Mesendoderm (in vitro differentiated cells): ENCODE measurements around the gene UBE2L6.

Experiments
- DNase-seq: peaks from one replicate; pipeline ENCODE4 v3.0.0; 2013
- H2AK5ac ChIP-seq: 2 replicates; pipeline ENCODE4 v1.6.1; 2013; ENCODE audit warnings: low read length, inconsistent platforms
- H2BK120ac ChIP-seq: 2 replicates; pipeline ENCODE4 v1.6.1; 2013; ENCODE audit warnings: low read depth, mild to moderate bottlenecking, low read length, moderate library complexity, mixed read lengths
- H2BK15ac ChIP-seq: replicated peaks from 2 replicates; pipeline ENCODE4 v1.6.1; 2013; ENCODE audit warnings: low read depth, mild to moderate bottlenecking, moderate library complexity
- H2BK5ac ChIP-seq: 2 replicates; pipeline ENCODE4 v1.6.1; 2013; ENCODE audit warnings: low read length, inconsistent platforms
- H3K18ac ChIP-seq: 2 replicates; pipeline ENCODE4 v1.6.1; 2013; ENCODE audit warnings: mild to moderate bottlenecking, low read length, mixed read lengths
- H3K23ac ChIP-seq: one replicate; pipeline ENCODE4 v1.6.1; 2013; ENCODE audit warnings: low read length
- H3K27ac ChIP-seq: 2 replicates; pipeline ENCODE4 v1.5.1; 2013; ENCODE audit warnings: low read depth, mild to moderate bottlenecking, inconsistent platforms, low read length, moderate library complexity
- H3K27me3 ChIP-seq: 2 replicates; pipeline ENCODE4 v1.6.1; 2013; ENCODE audit warnings: low read length, control low read depth, mild to moderate bottlenecking, inconsistent platforms; ENCODE audit not compliant: insufficient read depth, poor library complexity
- H3K36me3 ChIP-seq: 2 replicates; pipeline ENCODE4 v1.6.1; 2013; ENCODE audit warnings: low read length, inconsistent platforms; ENCODE audit not compliant: control insufficient read depth, insufficient read depth
- H3K4ac ChIP-seq: one replicate; pipeline ENCODE4 v1.6.1; 2013; ENCODE audit warnings: low read depth, mild to moderate bottlenecking, low read length, moderate library complexity
- H3K4me1 ChIP-seq: 2 replicates; pipeline ENCODE4 v1.6.1; 2013; ENCODE audit warnings: low read depth, low read length, inconsistent platforms; ENCODE audit not compliant: control insufficient read depth
- H3K4me2 ChIP-seq: 2 replicates; pipeline ENCODE4 v1.6.1; 2013; ENCODE audit warnings: low read length
- H3K4me3 ChIP-seq: 2 replicates; pipeline ENCODE4 v1.5.1; 2013; ENCODE audit warnings: mild to moderate bottlenecking, low read length
- H3K56ac ChIP-seq: one replicate; pipeline ENCODE4 v1.6.1; 2013; ENCODE audit warnings: low read length
- H3K79me1 ChIP-seq: 2 replicates; pipeline ENCODE4 v1.6.1; 2013; ENCODE audit warnings: low read length, inconsistent platforms
- H3K79me2 ChIP-seq: 2 replicates; pipeline ENCODE4 v1.6.1; 2013; ENCODE audit warnings: mild to moderate bottlenecking, low read length; ENCODE audit not compliant: control insufficient read depth, insufficient read depth
- H3K9ac ChIP-seq: 2 replicates; pipeline ENCODE4 v1.6.1; 2013; ENCODE audit warnings: low read length, inconsistent platforms
- H4K5ac ChIP-seq: one replicate; pipeline ENCODE4 v1.6.1; 2013; ENCODE audit warnings: low read length
- H4K8ac ChIP-seq: one replicate; pipeline ENCODE4 v1.6.1; 2013; ENCODE audit warnings: low read depth, mild to moderate bottlenecking, control low read depth, low read length, moderate library complexity
- WGBS: extraction: QIAGEN DNeasy Blood & Tissue Kit; methylation state at CpG from one replicate; pipeline ENCODE4 v1.1.7; 2013; ENCODE audit warnings: low lambda C conversion rate, missing lambda C conversion rate; ENCODE audit not compliant: insufficient coverage; ENCODE audit errors: extremely low coverage; 5-methylcytosine and 5-hydroxymethylcytosine counted together

The UBE2L6 gene

GRCh38 chr11:57605028-57605420 lies 37.6 kb upstream of the UBE2L6 start:
- no peak overlapping the region for H2BK5ac ChIP-seq
- no peaks in the 10 kb centered on the region for H3K79me1 ChIP-seq
- no peak overlapping the region for H3K4me2 ChIP-seq
- H3K18ac ChIP-seq: no peak overlapping the region
- no peak overlapping the region for H3K4me3 ChIP-seq
- no peak overlapping the region for H3K56ac ChIP-seq
- H3K79me2 ChIP-seq: no peaks in the 10 kb centered on the region
- no peak overlapping the region for H4K8ac ChIP-seq
- no peaks in the 10 kb centered on the region for H3K36me3 ChIP-seq
- H3K27me3 ChIP-seq: no peaks in the 10 kb centered on the region
- no peaks in the 10 kb centered on the region for H3K4me1 ChIP-seq
- DNase-seq: no peak
- H3K23ac ChIP-seq: no peak overlapping the region
- H2BK120ac ChIP-seq: no peak overlapping the region
- no peak overlapping the region for H4K5ac ChIP-seq
- no CpG with 5 or more reads among the region's 5 CpGs for WGBS
- no peak overlapping the region for H3K9ac ChIP-seq
- H2BK15ac ChIP-seq: no peak overlapping the region
- H3K27ac ChIP-seq: no peak overlapping the region
- no peak overlapping the region for H3K4ac ChIP-seq
- no peak overlapping the region for H2AK5ac ChIP-seq

- no peak overlapping the region for H3K4me2 ChIP-seq
These were observed 37.0 kb upstream of the UBE2L6 start for GRCh38 chr11:57604296-57605027.

GRCh38 chr11:57601297-57601696 lies 33.8 kb upstream of the UBE2L6 start:
- Histone ChIP-seq H3K27me3 (no peaks in the 10 kb centered on the region), H3K56ac (no peak overlapping the region)
- no CpG with 5 or more reads among the region's 3 CpGs for WGBS

More at GRCh38 chr11:57604296-57605027, 37.0 kb upstream of the UBE2L6 start:
- Histone ChIP-seq H3K27ac (no peak overlapping the region), H3K79me1 (no peaks in the 10 kb centered on the region), H3K23ac (no peak overlapping the region), H4K5ac (no peak overlapping the region), H4K8ac (no peak overlapping the region), H3K36me3 (no peaks in the 10 kb centered on the region), H3K4me1 (no peaks in the 10 kb centered on the region), H2BK5ac (no peak overlapping the region), H3K56ac (no peak overlapping the region), H3K4me3 (no peak overlapping the region), H2BK15ac (no peak overlapping the region), H3K9ac (no peak overlapping the region), H2AK5ac (no peak overlapping the region), H3K4ac (no peak overlapping the region), H3K79me2 (no peaks in the 10 kb centered on the region), H2BK120ac (no peak overlapping the region), H3K27me3 (no peaks in the 10 kb centered on the region), H3K18ac (peak overlapping the region; percentile 81)
- DNase-seq: peak; percentile 15
- no CpG with 5 or more reads among the region's 8 CpGs for WGBS

GRCh38 chr11:57599381-57599780 lies 31.9 kb upstream of the UBE2L6 start:
- Histone ChIP-seq H2BK5ac (no peak overlapping the region), H2BK120ac (no peak overlapping the region), H3K27me3 (no peaks in the 10 kb centered on the region), H2AK5ac (no peak overlapping the region), H3K4me3 (no peak overlapping the region), H3K4me1 (peaks cover 10% of the 10 kb centered on the region), H3K4me2 (no peak overlapping the region), H3K56ac (no peak overlapping the region), H3K4ac (no peak overlapping the region), H2BK15ac (no peak overlapping the region), H4K5ac (no peak overlapping the region), H3K79me1 (no peaks in the 10 kb centered on the region), H3K18ac (no peak overlapping the region), H3K23ac (no peak overlapping the region), H3K27ac (no peak overlapping the region), H3K36me3 (no peaks in the 10 kb centered on the region), H3K9ac (no peak overlapping the region), H4K8ac (no peak overlapping the region), H3K79me2 (no peaks in the 10 kb centered on the region)
- peak; percentile 27 for DNase-seq
- no CpG with 5 or more reads among the region's 2 CpGs for WGBS

More at GRCh38 chr11:57601297-57601696, 33.8 kb upstream of the UBE2L6 start:
- no peaks in the 10 kb centered on the region for H3K79me2 ChIP-seq
- no peak overlapping the region for H2BK15ac ChIP-seq
- no peak overlapping the region for H3K23ac ChIP-seq
- no peak overlapping the region for H4K8ac ChIP-seq
- H3K36me3 ChIP-seq: no peaks in the 10 kb centered on the region
- no peak overlapping the region for H3K27ac ChIP-seq
- no peak overlapping the region for H3K9ac ChIP-seq
- no peaks in the 10 kb centered on the region for H3K79me1 ChIP-seq
- H2BK120ac ChIP-seq: no peak overlapping the region
- H3K4me2 ChIP-seq: no peak overlapping the region
- H3K4me3 ChIP-seq: no peak overlapping the region
- DNase-seq: no peak
- H3K4me1 ChIP-seq: peaks cover 10% of the 10 kb centered on the region
- no peak overlapping the region for H4K5ac ChIP-seq
- H3K18ac ChIP-seq: no peak overlapping the region
- H2BK5ac ChIP-seq: no peak overlapping the region
- H3K4ac ChIP-seq: no peak overlapping the region
- H2AK5ac ChIP-seq: no peak overlapping the region

- Histone ChIP-seq H3K23ac (no peak overlapping the region), H3K27me3 (no peaks in the 10 kb centered on the region), H3K4ac (peak overlapping the region; percentile 6), H4K5ac (no peak overlapping the region), H3K36me3 (no peaks in the 10 kb centered on the region), H4K8ac (no peak overlapping the region), H3K4me2 (peak overlapping the region; percentile 0), H3K18ac (peak overlapping the region; percentile 93), H2BK120ac (no peak overlapping the region), H3K79me1 (no peaks in the 10 kb centered on the region), H2AK5ac (peak overlapping the region; percentile 11), H2BK5ac (no peak overlapping the region), H3K79me2 (no peaks in the 10 kb centered on the region), H3K4me1 (peaks cover 10% of the 10 kb centered on the region), H3K27ac (no peak overlapping the region), H3K56ac (peak overlapping the region; percentile 3), H2BK15ac (no peak overlapping the region), H3K4me3 (no peak overlapping the region), H3K9ac (peak overlapping the region; percentile 71)
- peak; percentile 8 for DNase-seq
- no CpG with 5 or more reads among the region's 5 CpGs for WGBS
These were observed 31.3 kb upstream of the UBE2L6 start for GRCh38 chr11:57598831-57599155.
